GM19395 (cell line): ENCODE data around the gene TNFRSF25.
"Not testable (repeated sequence)": the region's sequence is repeated elsewhere in the genome, so short reads cannot be mapped to it uniquely, and the experiment has no call there.

Source experiments
- ATAC-seq: cut with Tn5 transposase; IDR thresholded peaks from one replicate; pipeline ENCODE4 v1.9.1; 2021; ENCODE audit warnings: mild to moderate bottlenecking, moderate library complexity; ENCODE audit not compliant: unreplicated experiment

TNFRSF25 gene

DNA sequence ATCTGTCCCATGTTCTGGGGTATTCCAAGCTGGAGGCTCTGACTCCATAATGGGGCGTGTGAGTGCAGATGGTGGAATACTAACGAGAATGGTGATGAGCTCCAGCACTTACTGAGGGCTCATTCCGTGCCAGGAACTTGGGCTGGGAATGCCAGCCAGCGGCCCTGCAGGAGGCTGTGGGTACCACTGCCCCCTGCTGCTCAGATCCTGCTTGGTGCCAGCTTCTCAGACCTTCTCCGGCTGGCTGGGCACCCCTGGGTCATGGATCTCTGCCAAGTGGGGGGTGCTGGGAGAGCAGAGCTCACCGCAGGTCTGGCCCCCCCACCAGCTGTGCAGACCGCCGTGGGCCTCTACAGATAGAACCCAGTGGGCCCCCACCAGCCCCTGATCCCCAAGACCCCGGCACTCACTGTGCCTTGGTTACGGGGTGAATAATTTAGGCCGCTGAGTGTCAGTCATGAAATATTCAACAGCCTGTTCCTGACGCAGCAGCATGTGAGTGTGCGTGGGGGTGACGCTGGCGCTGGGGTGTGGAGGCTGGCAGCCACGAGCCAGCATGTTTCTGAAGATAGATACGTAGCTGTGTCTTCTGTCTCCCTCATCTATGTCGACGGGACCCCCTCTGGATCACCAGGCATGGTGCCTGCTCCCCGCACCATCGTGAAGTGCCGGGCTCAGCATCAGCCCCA is 28.8 kb downstream of the TNFRSF25 start:
- ATAC-seq: not testable (repeated sequence)

DNA sequence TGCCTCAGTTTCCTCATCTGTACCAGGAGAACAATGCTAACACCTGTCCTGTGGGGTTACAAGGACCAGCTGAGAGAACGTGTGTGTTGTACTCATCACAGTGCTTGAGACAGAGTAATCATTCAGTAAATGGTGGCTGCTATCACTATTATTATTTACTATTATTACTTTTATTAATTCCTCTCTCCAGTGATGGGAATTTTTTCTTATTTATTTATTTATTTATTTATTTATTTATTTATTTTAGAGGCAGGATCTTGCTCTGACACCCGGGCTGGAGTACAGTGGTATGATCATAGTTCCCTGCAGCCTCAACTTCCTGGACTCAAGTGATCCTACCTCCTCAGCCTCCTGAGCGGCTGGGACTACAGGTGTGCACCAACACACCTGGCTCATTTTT is 29.7 kb downstream of the TNFRSF25 start:
- not testable (repeated sequence) for ATAC-seq

GRCh38 chr1:6435547-6435946 is 30.4 kb downstream of the TNFRSF25 start:
- no peak for ATAC-seq

DNA sequence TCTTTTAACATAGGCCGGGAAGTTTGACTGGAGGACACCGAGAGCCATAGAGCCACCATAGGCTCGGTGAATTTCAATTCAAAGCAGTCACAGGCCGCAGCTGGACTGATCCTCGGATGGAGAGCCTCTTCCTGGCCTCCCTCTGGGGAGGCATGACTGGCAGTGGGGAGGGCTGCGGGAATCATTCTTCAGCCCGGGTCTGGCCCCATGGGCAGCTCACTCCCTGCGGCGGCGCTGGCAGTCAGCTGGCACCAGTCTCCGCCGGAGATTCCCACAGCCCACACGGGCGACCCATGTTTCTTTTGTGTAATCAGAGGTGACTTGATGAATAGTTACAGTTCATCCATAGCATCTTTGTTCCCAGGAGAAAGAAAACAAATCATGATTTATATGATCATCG is 30.8 kb downstream of the TNFRSF25 start:
- ATAC-seq: no peak

GRCh38 chr1:6434186-6434585 is 31.8 kb downstream of the TNFRSF25 start:
- ATAC-seq: no peak

GRCh38 chr1:6431645-6432579 is 34.1 kb downstream of the TNFRSF25 start:
- not testable (repeated sequence) for ATAC-seq

DNA sequence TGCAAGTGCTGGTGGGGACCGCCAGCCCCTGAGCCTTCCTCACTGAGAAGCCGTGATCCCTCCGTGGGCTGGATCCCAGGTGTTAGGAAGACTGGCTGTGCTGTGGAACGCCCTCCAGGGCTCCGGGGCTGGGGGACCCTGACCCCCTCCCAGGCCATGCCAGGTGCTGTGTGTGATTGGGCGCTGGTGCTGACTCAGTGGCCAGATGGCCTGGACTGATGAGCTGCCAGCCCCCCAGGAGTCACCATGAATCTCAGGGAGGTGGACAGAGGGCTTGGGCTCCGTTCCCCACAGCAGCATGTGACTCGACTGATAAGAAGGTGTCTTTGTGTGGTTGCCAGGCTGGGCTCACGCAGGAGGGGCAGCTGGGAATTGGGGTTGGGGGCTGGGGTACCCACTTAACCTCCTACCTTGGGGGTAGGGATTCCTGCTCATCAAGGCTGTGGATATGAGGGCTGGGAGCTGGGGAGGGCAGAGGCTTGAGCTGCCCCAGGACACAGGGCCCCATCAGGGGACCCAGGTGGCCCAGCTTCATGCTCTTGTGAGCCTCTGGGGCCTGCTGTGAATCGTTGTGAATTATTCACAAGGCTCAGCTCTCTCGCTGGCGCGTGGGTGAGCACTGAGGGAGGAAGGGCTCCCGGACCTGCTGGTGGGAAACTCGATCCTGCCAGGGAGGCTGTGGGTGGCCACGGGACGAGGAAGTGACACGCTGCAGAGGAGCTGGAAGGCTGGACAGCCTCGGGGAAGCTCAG is 36.1 kb downstream of the TNFRSF25 start:
- ATAC-seq: not testable (repeated sequence)

- not testable (repeated sequence) for ATAC-seq
Observed at GRCh38 chr1:6428453-6428852, 37.5 kb downstream of the TNFRSF25 start.

DNA sequence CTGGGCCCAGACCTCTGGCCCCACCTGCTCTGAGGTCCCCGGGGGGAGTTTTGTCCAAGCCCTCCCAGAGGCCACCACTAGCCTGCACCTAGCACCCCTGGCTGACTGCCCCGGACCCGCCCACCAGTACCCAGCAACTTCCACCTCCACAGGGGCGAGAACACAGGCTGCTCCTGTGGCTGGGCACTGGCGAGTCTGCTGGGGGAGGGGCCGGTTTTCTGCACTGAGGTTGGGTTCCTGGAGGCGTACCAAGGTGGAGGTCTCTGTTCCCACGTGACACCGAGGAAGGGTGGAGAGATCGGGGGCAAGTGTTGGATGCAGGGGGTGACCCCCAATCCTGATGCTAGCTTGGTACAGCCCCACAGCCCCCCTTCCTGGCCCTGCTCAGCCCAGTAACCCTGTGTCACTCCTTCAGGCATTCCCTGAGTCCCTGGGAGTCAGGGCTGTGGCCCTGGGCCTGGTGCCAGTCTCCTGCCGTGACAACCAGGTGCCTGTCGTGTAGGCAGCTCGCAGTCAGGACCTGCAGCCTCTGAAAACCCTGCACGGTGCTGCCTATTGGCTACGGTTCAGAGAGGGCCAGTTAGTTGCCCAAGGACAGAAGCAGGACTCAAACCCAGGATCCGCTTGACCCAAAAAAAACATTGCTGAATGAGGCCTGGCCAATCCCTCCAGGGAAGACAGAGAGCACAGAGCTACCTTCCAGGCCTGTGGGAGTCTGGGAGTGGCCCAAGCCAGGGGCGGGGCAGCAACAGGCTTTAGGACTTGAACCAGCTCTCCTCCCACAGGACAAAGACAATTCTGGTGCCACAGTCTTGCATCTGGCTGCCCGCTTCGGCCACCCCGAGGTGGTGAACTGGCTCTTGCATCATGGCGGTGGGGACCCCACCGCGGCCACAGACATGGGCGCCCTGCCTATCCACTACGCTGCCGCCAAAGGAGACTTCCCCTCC is 38.3 kb downstream of the TNFRSF25 start:
- ATAC-seq: no peak

- no peak for ATAC-seq
Observed at GRCh38 chr1:6426972-6427350, 39.0 kb downstream of the TNFRSF25 start.

GRCh38 chr1:6426277-6426971 is 39.5 kb downstream of the TNFRSF25 start:
- no peak for ATAC-seq

DNA sequence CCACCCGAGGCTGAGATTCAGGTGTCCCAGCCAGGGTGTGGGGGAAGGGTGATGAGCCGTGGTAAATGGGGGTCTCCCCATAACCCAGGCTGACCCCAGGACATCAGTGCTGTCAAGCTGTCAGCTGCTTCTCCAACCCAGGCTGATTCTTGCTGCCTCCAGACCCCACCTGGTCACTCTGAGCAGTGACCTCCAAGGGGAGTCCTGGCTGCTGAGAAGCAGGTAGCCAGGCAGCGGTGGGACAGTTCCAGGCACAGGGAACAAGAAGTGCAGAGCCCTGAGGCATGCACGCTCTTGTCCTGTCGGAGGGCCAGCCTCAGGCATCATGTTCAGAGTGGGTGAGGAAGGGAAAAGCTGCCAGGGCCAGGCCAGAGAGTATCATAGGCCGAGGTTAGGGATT is 40.3 kb downstream of the TNFRSF25 start:
- ATAC-seq: no peak

- ATAC-seq: no peak
Observed at GRCh38 chr1:6424619-6425593, 41.1 kb downstream of the TNFRSF25 start, which contains the start of gene ESPN. Gene ESPN, plus strand, starts transcription at chr1:6424776. Its CDS starts 180 bp downstream, at chr1:6424956.

- no peak for ATAC-seq
Observed at GRCh38 chr1:6424000-6424565, 41.9 kb downstream of the TNFRSF25 start.

DNA sequence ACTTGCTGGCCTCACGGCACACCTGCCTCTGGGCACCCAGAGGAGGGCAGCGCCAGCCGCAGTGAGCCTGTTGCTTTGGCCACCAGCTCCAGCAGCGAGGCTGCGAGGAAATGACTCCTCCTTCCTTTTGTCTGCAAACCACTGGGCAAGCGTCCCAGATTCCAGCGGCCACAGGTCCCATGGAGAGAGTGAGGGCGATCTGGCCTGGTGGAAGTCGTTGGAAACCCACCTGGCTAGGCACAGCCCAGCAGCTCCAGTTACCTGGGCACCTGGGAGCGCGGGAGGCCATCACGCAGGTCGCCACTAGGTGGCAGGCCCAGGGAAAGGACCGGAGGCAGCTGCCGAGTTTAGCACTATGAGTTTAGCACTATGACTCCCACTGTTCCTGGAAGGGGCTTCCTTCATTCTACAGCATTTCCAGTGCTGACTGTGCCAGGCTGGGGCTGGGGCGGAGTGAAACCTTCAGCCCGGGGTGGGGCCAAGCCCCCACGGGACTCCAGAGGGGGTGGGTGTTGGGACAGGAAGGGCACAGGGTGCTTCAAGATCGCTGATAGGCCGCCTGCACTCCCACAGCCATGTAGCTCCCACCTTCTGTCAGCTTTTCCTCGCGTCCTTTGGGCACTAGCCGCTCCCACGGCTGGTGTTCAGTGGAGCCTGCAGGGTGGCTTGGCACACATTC is 42.5 kb downstream of the TNFRSF25 start:
- peak; percentile 65 for ATAC-seq

GRCh38 chr1:6421266-6421665 is 44.7 kb downstream of the TNFRSF25 start:
- no peak for ATAC-seq

- no peak for ATAC-seq
Observed at GRCh38 chr1:6420454-6421042, 45.4 kb downstream of the TNFRSF25 start.
